PFSK-1 (cell line): ENCODE measurements around the gene ZNF285.

Experiments used
- POLR2AphosphoS5 ChIP-seq: IDR thresholded peaks from 2 replicates; pipeline ENCODE4 v1.6.1; 2012; ENCODE audit warnings: low read depth, mild to moderate bottlenecking, control low read depth, low read length, moderate library complexity
- SIN3A ChIP-seq: IDR thresholded peaks from 2 replicates; pipeline ENCODE4 v1.6.1; 2012; ENCODE audit warnings: mild to moderate bottlenecking, low read length, moderate library complexity, borderline replicate concordance; ENCODE audit not compliant: insufficient read depth

DNA sequence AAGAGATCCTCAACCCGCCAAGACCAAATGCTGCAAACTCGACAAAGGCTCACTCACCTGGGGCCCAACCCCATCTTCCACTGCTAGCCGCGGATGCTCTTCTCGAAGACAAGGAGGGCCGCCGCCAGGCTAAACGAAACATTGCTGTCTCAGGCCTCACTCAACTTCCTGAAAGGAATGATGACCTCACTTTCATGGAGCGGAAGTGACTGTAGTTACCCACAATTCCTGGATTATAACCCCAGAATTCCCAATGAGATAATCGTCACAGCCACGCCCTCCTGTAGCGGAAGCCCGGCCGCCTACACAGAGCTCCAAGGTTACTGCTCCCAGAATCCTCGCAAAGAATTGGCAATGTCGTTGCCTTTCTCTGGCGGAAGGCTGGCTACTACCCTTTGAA lies 34.4 kb downstream of the ZNF285 start:
- TF ChIP-seq POLR2AphosphoS5, result no peak
- no peak for TF ChIP-seq SIN3A
